ENCODE data around the gene ZFX.
"Not testable (repeated sequence)": the region's sequence is repeated elsewhere in the genome, so short reads cannot be mapped to it uniquely, and the experiment has no call there.

ZFX gene

DNA sequence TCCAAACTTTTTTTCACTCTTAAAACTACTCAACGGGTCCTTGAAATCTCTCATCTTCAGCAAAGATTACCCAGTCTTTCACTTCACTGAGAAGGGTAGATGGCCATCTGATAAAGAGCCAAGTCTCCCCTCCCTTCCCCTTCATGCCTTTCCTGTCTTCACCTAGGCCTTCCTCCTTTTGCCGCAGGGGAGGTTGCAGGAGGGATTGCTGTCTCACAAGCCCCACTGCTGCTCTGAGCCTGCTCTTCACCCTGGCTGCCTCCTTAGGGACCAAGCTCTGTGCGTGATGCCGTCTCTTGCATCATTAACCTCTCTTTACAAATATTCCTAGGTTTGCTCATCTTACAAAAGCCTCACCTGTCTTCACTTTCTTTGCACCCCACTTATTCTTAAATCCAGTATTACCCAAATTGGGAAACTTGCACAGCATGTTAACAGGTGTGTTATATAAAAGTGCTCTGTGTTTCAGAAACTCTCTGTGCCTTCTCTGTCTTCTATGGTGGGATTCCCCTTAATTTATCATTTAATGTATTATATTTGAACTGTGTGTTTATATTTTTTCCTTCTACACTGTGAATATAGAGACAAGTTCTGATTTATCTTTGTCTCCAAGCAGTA is 3.8 kb downstream of the ZFX start:
- DNase-seq, result no peak

DNA sequence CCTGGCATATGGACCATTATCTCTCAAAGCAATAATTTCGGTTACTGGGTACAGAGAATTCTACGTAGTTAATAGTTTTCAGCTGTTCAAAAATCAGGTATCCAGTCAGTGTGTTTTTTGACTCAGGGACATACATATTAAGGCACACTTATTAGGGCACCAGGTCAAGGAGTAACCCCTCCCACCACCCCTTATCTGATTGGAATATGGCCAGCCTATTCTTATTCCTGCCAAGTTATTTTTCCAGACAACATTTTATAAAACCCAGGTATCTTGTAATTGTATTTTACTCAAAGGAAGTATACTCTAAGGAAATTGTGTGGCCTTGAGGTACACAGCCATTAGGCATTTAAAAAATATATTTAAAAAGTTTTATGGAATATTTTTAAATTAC is 4.3 kb downstream of the ZFX start:
- no peak for DNase-seq

DNA sequence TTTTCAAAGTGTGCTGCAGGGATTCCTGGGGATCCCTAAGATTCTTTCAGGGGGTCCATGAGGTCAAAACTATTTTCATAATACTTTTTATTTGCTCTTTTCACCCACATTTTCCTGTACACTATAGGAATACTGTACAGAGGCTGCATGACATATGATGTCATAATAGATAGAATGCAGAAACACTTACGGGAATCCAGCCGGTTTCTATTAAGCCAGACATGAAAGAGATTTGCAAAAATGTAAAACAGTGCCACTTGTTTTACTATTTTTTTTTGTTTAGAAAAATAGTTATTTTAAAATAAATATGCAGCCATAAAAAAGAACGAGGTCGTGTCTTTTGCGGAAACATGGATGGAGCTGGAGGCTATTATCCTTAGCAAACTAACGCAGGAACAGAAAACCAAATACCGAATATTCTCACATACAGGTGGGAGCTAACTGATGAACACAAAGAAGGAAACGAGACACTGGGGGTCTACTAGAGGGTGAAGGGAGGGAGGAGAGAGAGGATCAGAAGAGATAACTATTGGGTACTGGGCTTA is 5.0 kb downstream of the ZFX start:
- no peak for DNase-seq

DNA sequence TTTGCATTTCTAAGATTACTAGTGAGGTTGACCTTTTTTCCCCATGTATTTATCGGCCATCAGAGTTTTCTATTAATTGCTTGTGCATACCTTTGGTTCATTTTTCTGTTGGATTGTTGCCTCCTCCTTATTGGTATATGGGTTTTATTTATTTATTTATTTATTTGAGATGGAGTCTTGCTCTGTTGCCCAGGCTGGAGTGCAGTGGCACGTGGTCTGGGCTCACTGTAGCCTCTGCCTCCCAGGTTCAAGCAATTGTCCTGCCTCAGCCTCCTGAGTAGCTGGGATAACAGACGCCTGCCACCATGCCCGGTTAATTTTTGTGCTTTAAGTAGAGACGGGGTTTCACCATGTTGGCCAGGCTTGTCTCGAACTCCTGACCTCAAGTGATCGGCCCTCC is 6.2 kb downstream of the ZFX start:
- DNase-seq, result not testable (repeated sequence)

DNA sequence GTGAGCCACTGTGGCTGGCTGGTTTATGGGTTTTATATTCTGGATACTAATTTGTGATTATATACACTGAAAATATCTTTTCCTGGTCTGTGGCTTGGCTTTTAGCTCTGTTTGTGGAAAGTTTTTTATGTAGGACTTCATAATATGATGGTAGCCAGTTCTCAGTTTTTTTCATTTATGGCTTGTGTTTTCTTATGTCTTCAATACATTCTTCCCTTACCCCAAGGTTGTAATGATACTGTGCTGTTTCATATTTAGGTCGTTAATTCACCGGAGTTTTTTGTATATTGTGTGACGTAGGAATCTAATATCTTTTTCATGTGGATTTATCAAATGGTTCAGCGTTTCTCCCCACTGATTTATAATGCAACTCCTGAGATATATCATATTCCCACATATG is 6.6 kb downstream of the ZFX start:
- DNase-seq, result no peak

DNA sequence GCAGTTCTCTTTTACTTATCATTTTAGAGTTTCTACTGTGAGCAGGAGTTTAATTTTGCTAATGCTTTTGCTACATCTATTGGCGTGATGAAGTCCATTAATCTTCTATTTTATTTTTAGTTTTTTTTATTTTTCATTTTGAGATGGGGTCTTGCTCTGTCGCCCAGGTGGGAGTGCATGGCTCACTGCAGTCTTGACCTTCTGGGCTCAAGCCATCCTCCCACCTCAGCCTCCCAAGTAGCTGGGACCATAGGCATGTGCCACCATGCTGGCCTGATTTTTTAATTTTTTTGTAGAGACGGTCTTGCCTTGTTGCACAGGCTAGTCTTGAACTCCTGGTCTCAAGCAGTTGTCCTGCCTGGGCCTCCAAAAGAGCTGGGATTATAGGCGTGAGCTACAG is 9.4 kb downstream of the ZFX start:
- DNase-seq, result no peak

DNA sequence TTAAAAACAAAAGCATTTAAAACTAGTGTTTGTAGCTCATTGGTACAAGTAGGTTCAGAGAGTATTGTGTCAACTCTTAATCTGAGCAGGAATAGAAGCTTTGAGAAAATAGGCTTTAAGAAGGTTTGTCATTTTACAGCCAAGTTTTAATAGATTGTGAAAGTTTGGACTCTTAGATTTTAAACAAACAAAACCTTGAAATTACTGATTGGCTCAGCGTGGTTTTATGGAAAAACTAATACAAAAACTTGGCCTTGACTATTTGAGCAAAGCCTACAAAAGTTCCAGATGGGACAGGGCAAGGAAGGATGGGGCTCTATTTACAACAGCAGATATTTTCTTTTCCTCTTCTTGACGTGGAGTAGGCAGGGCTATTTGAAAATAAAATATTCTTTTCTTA is 16.5 kb downstream of the ZFX start:
- no peak for DNase-seq

DNA sequence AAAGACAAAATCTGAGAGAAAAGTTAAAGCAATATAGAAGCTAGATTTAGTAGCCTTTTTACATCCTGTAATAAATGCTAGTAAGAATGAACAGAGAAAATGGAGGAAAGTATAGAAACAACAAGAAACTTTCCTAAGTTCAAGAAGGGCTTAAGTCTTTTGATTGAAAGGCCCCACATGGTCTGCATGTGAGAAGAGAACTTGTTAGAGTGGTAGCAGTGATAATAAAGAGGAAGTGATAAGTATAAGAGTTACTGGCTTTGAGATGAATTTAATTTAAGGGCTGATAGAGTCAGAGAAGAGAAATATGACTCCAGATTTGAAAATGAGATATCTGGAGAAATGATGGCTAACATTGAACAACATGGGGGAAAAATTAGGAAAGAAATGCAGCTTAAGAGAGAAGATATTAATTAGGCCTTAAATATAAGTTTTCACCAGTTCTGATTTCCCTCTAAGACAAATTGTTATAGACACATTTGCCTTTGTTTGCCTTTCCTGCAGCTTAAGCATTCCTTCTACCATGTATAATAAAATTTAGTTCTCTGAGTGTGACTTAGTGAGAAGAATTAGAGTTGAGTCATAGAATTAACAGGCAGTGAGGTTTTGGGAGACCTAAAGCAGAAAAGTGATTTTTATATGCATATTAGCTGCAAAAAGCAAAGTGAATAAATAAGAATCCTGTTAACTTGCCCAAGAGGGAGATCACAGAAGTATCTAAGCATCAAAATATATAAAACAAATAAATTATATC is 18.4 kb downstream of the ZFX start:
- no peak for DNase-seq

DNA sequence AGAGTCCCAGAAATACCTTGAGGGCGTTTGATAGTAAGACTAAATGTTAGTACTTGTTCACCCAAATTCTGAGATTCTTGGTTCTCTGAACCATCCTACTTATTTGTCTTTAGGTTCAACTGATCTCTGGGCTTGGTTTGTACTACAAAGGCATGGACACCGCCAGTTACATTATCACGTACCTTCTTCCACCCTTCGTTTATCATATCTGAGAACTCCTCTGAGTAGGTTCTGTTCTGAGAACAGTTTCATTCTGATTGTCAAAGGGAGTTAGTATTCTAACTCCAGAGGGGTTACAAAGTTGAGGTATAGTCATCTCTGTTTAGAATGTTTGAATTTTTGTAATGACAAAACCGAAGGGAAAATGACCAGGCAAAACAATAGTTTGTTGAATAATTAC is 19.3 kb downstream of the ZFX start:
- DNase-seq, result no peak

DNA sequence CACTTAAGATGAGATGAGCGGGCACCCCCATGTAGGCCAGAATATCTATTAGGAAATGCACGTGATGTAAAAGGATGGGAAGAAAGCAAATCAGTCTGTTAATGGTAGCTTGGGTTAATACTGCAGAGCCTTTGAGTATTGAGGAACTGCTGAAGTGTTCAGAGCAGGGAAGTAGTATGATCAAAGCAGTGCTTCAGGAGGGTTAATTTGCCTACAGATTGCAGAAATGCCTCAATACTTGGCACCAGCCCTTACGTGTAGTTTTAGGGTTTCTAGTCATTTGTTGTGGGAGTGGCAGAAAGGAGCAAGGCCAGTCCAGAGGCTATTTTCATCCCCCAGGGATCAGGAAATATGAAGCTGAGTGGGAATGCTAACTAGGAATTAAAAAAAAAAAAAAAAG is 19.7 kb downstream of the ZFX start:
- no peak for DNase-seq

DNA sequence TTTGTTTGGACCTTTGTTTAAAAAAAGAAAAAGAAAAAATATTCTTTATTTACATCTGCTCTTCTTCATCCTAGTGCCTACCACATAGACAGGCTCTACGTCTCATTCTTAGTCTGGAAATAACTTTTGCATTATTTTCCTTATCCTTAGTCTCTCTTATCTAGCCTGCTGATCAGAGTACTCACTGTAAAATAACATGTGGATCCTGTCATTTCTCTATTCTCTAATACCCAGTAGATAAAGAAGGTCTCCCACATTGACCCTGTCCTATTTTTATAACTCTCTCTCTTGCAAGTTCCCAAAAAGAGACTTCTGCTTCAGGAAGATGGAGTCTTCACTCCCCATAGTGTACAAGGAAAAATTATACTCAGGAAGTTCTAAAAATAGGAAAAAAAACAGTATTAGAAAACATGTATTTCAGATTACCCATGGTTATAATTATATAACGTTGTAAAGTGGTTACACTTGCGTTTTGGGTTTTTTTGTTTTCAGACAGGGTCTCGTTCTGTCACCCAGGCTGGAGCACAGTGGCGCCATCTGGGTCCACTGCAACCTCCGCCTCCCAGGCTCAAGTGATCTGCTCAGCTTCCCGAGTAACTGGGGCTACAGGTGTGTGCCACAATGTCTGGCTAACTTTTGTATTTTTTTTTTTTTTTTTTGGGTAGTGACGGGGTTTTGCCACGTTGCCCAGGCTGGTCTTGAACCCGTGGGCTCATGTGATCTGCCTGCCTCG is 23.8 kb downstream of the ZFX start:
- DNase-seq, result no peak

DNA sequence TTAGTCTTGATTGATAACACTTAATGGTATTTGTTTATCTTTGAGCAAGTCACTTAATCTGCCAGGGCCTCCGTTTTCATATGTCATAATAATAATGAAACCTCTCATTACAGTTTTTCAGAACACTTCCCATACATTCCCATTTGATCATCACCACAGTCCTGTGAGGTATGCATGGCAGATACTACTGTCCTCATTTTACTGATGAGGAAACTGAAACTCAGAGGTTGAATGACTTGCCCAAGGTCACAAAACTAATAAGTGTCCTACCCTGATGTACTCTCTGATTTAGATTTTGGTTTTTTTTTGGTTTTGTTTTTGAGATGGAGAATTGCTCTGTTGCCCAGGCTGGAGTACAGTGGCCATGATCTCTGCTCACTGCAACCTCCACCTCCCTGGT is 25.7 kb downstream of the ZFX start:
- no peak for DNase-seq

DNA sequence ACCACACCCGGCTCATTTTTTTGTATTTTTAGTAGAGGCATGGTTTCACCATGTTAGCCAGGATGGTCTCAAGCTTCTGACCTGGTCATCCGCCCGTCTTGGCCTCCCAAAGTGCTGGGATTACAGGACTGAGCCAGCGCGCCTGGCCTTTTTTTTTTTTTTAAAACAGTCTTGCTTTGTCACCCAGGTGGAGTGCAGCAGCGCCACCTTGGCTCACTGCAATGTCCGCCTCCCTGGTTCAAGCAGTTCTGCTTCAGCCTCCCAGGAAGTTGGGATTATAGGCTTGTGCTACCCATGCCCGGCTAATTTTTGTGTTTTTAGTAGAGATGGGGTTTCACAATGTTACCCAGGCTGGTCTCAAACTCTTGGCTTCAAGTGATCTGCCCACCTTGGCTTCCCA is 28.9 kb downstream of the ZFX start:
- no peak for DNase-seq

DNA sequence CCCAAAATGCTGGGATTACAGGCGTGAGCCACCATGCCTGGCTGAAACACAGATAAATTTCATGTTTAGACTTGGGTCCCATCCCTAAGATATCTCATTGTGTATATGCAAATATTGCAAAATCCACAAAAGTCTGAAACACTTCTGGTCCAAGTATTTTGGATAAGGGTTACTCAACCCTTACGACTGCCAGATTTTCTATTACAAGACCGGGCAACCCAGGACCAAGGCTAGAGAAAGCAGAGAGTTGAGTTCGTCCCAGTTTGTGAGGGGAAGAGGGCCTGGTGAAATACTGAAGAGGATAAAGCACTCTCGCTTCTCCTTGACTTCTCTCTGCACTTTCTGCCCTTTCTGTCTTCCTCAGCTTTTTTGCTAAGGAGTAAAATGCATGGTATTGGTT is 34.5 kb downstream of the ZFX start:
- DNase-seq, result no peak

DNA sequence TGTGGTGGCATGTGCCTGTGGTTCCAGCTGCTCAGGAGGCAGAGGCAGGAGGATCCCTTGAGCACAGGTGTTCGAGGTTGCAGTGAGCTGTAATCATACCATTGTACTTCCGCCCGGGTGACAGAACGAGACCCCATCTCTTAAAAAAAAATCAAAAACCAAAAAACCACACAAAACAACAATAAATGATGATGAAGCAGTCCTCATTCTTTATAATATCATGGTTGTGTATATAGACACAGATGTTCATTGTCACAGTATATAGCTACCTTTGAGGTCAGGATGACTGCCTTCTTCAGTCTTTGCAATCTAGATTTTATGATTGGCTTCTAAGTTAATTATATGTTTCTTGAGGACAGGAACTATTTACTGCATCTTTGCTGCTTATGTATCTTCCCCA is 37.0 kb downstream of the ZFX start:
- DNase-seq, result no peak

DNA sequence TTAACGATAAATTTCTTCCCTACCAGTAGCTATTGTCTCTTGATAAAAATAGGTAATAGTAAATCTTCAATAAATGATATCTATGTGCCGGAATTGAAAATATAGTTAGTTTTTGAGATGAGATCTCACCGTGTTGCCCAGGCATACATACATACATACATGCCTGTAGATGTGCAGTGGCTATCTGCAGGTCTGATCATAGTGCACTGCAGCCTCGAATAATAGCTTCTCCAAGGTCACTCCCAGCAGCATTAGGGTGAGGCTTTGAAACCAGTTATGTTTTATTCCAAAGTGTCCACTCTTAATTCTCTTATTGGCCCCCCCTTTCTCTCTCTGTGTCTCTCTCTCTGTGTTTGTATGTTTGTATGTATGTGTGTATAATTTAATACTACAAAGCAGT is 37.5 kb downstream of the ZFX start:
- no peak for DNase-seq

DNA sequence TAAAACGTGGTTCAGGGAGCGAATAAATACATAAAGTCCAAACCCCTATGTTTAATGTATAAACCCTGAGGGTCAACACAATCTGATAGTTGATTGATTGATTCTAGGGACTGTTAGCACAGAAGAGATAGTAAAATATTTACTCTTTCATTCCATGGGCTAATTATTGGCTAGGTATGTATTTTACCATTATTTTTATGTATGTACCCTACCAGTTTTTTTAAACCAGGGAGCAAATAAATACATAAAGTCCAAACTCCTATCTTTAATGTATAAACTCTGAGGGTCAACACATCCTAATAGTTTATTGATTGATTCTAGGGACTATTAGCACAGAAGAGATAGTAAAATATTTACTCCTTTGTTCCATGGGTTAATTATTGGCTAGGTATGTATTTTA is 40.0 kb downstream of the ZFX start:
- DNase-seq, result no peak

DNA sequence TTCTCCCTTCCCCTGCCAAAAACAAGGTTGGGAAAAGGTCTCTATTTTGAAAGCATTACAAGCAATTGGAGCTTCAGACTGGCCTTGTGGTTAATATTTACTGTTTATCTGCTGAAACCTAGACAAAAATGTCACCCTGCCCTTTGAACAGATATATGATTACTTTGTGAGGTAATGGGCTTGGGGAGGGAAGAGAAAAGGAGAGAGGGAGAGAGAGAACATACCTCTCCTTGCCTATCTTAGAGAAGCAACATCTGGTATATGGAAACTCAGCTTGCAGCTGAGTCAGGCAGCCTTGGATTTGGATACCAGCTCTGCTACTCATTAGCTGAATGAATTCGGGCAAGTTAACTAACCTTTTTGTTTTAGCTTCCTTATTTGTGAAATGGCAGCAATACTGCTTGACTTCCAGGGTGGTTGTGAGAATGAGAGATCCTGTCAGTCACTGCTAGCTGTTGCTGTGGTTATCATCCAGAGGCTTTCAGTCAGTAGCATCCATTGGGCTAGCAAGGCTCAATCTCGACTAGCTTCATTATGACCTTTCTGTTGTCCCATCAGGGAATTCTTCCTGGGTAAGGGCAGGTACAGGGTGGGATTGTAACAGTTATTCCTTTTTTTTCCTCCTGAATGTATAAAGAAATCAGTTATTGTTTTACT is 41.1 kb downstream of the ZFX start:
- no peak for DNase-seq

DNA sequence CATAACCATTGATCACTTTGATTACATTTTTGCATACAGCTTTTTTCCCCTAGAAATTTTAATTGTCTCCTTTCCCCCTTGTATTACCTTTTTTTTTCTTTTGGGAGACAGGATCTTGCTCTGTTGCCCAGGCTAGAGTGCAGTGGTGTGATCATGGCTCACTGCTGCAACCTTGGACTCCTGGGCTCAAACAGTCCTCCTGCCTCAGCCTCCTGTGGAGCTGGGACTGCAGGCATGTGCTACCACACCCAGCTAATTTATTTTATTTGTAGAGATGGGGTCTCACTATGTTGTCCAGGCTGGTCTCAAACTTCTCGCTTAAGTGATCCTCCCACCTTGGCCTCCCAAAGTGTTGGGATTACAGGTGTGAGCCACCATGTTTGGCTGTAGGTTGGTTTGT is 47.0 kb downstream of the ZFX start:
- no peak for DNase-seq

DNA sequence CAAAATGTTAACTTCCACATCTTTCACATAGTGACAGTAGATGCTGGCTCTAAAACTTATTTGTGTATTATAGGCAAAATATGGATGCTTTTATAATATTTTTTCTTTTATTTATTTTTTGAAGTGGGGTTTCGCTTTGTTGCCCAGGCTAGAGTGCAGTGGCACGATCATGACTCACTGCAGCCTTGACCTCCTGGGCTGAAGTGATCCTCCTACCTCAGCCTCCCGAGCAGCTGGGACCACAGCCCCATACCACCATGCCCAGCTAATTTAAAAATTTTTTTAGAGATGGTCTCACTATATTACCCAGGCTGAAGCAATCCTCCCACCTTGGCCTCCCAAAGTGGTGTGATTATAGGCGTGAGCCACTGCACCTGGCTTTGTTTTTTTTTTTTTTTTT is 48.6 kb downstream of the ZFX start:
- DNase-seq, result no peak

DNA sequence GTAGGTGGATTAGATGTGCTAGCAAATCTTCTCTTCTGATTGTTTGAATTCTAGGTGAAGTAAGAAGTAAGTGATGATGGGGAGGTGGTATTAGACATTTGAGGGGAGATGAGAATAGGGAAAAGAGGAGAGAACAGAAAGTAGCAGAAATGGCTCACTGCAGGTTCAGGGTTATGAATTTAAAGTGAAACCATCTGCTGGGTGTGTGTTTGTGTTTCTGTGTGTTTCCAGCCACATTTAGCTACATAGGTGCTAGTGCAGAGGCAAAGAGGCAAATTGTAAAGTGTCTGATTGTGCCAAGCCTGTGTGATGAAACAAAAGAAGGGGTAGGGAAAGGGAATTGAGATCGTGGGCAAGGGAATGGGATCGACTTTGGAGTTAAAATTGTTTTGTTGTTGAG is 50.6 kb downstream of the ZFX start:
- DNase-seq, result no peak

DNA sequence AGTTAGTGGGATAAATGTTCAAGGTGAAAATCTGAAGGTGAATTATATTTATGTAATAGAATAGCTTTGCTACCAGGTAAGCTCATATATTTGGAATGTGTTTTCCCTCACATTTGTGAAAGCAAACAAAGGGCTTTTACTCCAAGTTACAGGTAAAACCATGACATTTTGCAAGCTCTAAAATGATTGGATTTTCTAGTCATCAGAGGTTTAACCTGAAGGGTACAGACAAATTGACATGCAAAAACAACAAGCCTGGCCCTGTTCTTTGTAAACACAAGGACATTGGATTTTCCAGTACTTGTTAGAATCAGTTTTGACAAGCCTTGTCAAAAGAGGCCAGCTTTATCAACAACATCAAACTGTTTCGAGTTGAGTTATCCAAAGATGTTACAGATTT is 51.7 kb downstream of the ZFX start:
- DNase-seq, result no peak

DNA sequence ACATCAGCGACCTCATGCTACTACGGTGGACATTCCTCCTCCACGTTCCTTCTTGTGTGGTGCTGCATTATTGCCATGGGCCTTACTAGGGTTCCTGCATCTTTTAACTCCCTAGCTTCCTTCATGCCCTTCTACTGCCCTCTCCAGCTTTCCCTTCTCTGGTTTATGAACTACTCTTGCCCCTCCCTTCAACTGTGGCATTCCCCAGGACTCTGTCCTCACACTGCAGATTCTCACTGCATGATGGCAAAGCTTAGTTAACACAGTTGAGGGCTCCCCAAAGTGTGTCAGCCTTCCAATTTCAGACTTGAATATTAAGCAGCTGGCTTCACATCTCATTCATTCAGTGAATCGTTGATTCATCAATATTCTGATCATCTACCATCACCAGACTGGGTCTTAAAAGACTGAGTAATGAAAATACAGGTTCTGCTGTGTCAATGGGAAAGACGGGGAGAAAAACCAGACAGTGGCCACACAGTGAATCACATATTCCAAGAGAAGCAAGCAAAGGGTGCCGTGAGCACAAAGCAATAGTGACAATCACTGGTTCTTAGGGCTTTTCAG is 53.0 kb downstream of the ZFX start:
- no peak for DNase-seq
